Inferior parietal cortex (tissue), 1 donor: ENCODE results near the gene CDH22.

ENCODE experiments used
- DNase-seq: peaks from one replicate; pipeline ENCODE4 v3.0.0-alpha.2; 2016; ENCODE audit errors: extremely low spot score

Gene CDH22

GRCh38 chr20:46144432-46145025, 163.8 kb downstream of the CDH22 start:
- DNase-seq = no peak

- no peak for DNase-seq
Observed at GRCh38 chr20:46142124-46142523, 166.2 kb downstream of the CDH22 start.

GRCh38 chr20:46139908-46140482, 168.3 kb downstream of the CDH22 start:
- DNase-seq = no peak

- DNase-seq = no peak
Observed at GRCh38 chr20:46139266-46139889, 168.9 kb downstream of the CDH22 start.

- no peak for DNase-seq
Observed at GRCh38 chr20:46137816-46138215, 170.5 kb downstream of the CDH22 start.

GRCh38 chr20:46135856-46136633, 172.3 kb downstream of the CDH22 start:
- DNase-seq = no peak

GRCh38 chr20:46134716-46135115, 173.6 kb downstream of the CDH22 start:
- no peak for DNase-seq

GRCh38 chr20:46133886-46134654, 174.2 kb downstream of the CDH22 start:
- DNase-seq = no peak

- DNase-seq = peak; percentile 71
Observed at GRCh38 chr20:46132705-46133120, 175.6 kb downstream of the CDH22 start.

GRCh38 chr20:46131396-46131795, 176.9 kb downstream of the CDH22 start:
- no peak for DNase-seq

GRCh38 chr20:46130534-46130933, 177.8 kb downstream of the CDH22 start:
- no peak for DNase-seq

GRCh38 chr20:46129955-46130481, 178.3 kb downstream of the CDH22 start:
- no peak for DNase-seq

GRCh38 chr20:46128310-46129151, 179.8 kb downstream of the CDH22 start:
- no peak for DNase-seq

- DNase-seq = no peak
Observed at GRCh38 chr20:46127396-46128010, 180.8 kb downstream of the CDH22 start.

- no peak for DNase-seq
Observed at GRCh38 chr20:46126440-46127056, 181.8 kb downstream of the CDH22 start.
